NCI-H2227 treated with DMSO at 0.1 percent for 48 hours (cell line): Measurements from ENCODE around the gene SMARCC1.
"Not testable (repeated sequence)": the region's sequence is repeated elsewhere in the genome, so short reads cannot be mapped to it uniquely, and the experiment has no call there.

Experiments
- DNase-seq: peaks from one replicate; lab custom pipeline; 2025; lab: John Stamatoyannopoulos, UW

Gene SMARCC1

GRCh38 chr3:47766186-47766585, 15.5 kb downstream of the SMARCC1 start:
- no peak for DNase-seq

GRCh38 chr3:47762233-47762632, 19.5 kb downstream of the SMARCC1 start:
- no peak for DNase-seq

- no peak for DNase-seq
Observed at GRCh38 chr3:47761046-47761445, 20.6 kb downstream of the SMARCC1 start.

GRCh38 chr3:47760207-47760606, 21.5 kb downstream of the SMARCC1 start:
- not testable (repeated sequence) for DNase-seq

DNA sequence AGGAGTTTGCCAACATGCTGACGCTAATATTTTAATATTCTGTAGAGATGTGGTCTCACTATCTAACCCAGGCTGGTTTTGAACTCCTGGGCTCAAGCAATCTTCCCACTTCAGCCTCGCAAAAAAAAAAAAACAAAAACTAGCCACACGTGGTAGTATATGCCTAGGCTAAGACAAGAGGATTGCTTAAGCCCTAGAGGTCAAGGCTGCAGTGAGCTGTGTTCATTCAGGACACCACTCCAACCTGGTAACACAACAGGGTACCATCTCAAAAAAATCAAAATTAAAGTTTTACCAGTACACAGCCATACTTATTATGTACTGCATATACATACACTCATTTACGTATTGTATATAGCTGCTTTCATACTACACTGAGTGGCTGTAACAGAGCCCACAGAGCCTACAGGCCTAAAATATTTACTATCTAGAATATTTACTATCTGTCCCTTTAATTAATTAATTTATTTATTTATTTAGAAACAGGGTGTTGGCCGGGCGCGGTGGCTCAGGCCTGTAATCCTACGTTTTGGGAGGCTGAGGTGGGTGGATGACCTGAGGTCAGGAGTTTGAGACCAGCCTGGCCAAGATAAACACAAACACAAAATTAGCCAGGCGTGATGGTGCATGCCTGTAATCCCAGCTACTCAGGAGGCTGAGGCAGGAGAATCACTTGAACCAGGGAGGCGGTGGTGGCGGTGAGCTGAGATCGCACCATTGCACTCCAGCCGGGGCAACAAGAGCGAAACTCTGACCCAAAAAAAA, 23.2 kb downstream of the SMARCC1 start:
- no peak for DNase-seq

- no peak for DNase-seq
Observed at GRCh38 chr3:47752716-47753115, 29.0 kb downstream of the SMARCC1 start.

GRCh38 chr3:47750811-47751354, 30.8 kb downstream of the SMARCC1 start:
- not testable (repeated sequence) for DNase-seq

DNA sequence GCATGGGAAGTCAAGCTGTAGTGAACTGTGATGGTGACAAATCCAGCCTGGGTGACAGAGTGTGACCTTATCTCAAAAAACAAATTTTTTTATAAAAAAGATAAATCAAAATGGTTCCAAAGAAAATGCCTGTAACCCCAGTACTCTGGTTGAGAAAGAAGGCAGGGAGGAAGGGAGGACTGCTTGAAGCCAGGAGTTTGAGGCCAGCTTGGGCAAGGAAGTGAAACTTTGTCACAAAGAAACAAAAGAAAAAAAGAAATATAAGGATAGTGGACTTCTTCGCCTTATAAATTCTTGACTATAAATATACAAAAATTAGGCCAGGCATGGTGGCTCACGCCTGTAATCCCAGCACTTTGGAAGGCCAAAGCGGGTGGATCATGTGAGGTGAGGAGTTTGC, 34.1 kb downstream of the SMARCC1 start:
- no peak for DNase-seq

DNA sequence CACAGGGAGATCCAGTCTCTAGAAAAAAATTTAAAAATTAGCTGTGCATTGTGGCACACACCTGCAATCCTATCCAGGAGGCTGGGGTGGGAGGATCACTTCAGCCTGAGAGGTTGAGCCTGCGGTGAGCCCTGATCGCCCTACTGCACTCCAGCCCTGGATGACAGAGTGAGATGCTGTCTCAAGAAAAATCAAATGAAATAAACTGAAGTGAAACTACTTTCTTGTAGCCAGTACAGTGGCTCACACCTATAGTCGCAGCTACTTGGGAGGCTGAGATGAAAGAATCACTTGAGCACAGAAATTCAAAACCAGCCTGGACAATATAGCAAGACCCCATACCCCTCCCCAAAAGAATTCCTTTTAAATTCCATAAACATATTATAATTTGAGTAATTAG, 35.4 kb downstream of the SMARCC1 start:
- DNase-seq, result no peak

GRCh38 chr3:47743855-47744254, 37.8 kb downstream of the SMARCC1 start:
- DNase-seq, result no peak

GRCh38 chr3:47743352-47743751, 38.3 kb downstream of the SMARCC1 start:
- not testable (repeated sequence) for DNase-seq

DNA sequence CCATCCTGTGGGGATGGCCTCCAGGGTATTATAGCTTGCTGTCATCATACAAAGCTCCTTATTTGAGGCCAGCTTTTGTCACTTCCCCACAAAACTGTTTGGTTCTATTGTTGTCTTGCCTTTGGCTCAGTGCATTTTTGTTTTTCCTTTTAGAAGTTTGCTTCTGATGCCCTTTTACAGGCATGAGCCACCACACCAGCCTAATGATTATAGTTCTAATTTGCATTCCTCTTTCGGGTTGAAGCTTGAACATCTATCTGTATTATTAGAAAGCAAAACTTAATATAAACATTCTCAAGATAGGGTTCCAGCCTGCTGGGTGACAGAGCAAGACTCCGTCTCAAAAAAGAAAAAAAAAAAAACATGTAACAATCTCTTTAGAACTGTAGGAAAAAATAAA, 39.8 kb downstream of the SMARCC1 start:
- DNase-seq, result no peak

DNA sequence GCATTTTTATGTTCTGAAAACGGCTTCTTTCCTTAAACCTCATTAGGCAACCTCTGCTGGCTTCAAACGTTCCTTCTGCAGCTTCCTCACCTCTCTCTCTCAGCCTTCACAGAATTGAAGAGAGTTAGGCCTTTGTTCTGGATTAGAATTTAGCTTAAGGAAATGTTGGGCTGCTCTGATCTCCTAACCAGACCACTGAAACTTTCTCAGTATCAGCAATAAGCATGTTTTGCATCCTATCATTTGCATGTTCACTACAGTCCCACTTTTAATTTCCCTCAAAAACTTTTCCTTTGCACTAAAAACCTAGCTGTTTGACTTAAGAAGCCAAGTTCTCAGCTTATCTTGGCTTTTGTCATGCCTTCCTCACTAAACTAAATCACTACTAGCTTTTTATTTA, 49.5 kb downstream of the SMARCC1 start:
- no peak for DNase-seq

DNA sequence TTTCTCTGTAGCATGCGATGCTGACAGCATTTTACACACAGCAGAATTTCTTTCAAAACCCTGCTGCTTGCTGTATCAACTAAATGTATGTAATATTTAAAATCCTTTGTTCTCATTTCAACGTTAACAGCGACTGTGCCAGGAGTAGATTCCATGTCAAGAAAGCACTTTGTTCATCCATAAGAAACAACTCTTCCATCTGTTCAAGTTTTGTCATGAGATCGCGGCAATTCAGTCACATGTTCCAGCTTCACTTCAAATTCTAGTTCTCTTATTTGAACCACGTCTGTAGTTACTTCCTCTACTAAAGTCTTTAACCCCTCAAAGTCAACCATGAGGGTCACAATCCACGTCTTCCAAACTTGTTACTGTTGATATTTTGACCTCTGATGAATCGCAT, 50.6 kb downstream of the SMARCC1 start:
- no peak for DNase-seq

GRCh38 chr3:47722859-47723258, 58.8 kb downstream of the SMARCC1 start:
- no peak for DNase-seq

DNA sequence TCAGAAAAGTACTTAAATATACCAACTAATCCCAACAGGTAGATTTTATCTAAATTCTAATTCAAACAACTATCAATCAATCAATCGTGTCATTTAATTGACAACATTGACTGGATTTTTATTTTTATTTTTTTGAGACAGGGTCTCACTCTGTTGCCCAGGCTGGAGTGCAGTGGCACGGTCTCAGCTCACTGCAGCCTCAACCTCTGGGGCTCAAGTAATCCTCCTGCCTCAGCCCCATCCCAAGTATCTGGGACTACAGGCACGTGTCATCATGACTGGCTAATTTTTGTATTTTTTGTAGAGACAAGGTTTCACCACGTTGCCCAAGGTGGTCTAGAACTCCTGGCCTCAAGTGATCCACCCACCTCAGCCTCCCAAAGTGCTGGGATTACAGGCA, 64.2 kb downstream of the SMARCC1 start:
- not testable (repeated sequence) for DNase-seq

DNA sequence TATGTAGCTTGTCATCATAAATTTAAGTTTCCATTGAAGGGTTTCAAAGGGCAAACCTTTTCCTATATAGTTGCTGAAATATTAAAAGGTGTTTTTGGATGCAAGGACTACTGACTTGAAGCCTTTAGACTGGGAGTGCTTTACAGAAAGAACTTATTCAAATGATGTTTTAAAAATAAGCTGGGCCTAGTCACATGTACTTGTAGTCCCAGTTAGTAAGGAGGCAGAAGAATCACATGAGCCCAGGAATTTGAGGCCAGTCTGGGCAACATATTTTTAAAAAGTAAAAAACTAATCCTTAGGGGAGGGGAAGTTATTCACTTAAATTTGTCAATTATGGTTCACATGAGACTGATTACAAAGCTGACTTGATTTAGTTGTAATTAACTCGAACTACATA, 65.0 kb downstream of the SMARCC1 start:
- no peak for DNase-seq

- no peak for DNase-seq
Observed at GRCh38 chr3:47715928-47716327, 65.8 kb downstream of the SMARCC1 start.

GRCh38 chr3:47714606-47715005, 67.1 kb downstream of the SMARCC1 start:
- DNase-seq, result no peak

- DNase-seq, result no peak
Observed at GRCh38 chr3:47713655-47714054, 68.0 kb downstream of the SMARCC1 start.

GRCh38 chr3:47712398-47712797, 69.3 kb downstream of the SMARCC1 start:
- no peak for DNase-seq

DNA sequence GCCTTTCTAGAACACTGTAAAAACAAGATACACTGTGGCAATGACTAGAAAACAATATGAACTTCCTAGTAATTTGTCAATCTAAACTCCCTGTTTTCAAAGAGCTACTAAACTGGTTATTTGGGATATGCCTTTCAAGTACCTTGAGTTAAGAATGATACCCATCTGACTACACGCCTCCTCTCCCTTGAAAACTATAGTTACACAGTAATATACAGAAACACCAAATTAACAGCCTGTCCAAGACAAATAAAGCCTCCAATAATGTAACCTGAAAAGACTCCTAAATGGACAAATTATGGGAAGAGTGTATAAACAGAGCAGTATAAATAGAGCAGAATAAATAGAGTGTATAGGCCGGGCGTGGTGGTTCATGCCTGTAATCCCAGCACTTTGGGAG, 70.1 kb downstream of the SMARCC1 start:
- peak; percentile 7 for DNase-seq

GRCh38 chr3:47705391-47705790, 76.3 kb downstream of the SMARCC1 start:
- no peak for DNase-seq

- no peak for DNase-seq
Observed at GRCh38 chr3:47704237-47704612, 77.5 kb downstream of the SMARCC1 start.
